SK-N-SH (cell line): ENCODE data around the gene SIT1. TPM values are rescaled to one million over a fixed set of nuclear protein-coding genes. Genes with fewer than 3 reads are reported as not detected.

Experiments used
- CTCF ChIA-PET: fragments of 300-600, 350-600 bp; formaldehyde crosslinking; extraction: SDS; loops from one replicate; lab custom pipeline; 2021; lab: Yijun Ruan, JAX
- POLR2A ChIA-PET: fragments of 350-600 bp; sonication (Branson Sonifier 250); formaldehyde crosslinking; extraction: SDS; loops from one replicate; lab custom pipeline; 2020; ENCODE audit warnings: antibody characterized with exemption, inconsistent platforms; lab: Yijun Ruan, JAX
- DNase-seq: peaks from one replicate; pipeline ENCODE4 v3.0.0; 2012
- H2AFZ ChIP-seq: fragments of 200-600 bp; sonication (generic); 2 replicates; pipeline ENCODE4 v1.8.1; 2016; ENCODE audit warnings: antibody characterized with exemption, mild to moderate bottlenecking, low read depth
- H3F3A ChIP-seq: fragments of 200-600 bp; sonication (generic); replicated peaks from 2 replicates; pipeline ENCODE3; 2016; ENCODE audit warnings: antibody characterized with exemption, mild to moderate bottlenecking; ENCODE audit not compliant: insufficient read depth
- H3K27ac ChIP-seq, 2 experiments: fragments of 200-500 bp in 1 of 2; fragments of 200-600 bp in 1 of 2; sonication (Bioruptor generic) in 1 of 2; sonication (generic), shearing (Covaris generic) in 1 of 2; 2 replicates each; pipeline versions ENCODE4 v1.5.1 to v1.6.1; 2014 to 2016; ENCODE audit warnings: low read depth in 2 of 2, inconsistent platforms in 1 of 2, low read length in 1 of 2, mild to moderate bottlenecking in 1 of 2, mixed read lengths in 1 of 2
- H3K27me3 ChIP-seq: fragments of 200-600 bp; sonication (generic), shearing (Covaris generic); 2 replicates; pipeline ENCODE4 v1.6.1; 2016; ENCODE audit warnings: mixed run types; ENCODE audit not compliant: insufficient read depth
- H3K36me3 ChIP-seq, 2 experiments: fragments of 200-500 bp in 1 of 2; fragments of 200-600 bp in 1 of 2; sonication (Bioruptor generic) in 1 of 2; sonication (generic) in 1 of 2; replicated peaks in 1 of 2; 2 replicates each; pipeline versions ENCODE3 to v1.5.1; 2014 to 2016; ENCODE audit warnings: low read length in 1 of 2, mild to moderate bottlenecking in 1 of 2; ENCODE audit not compliant: insufficient read depth in 2 of 2, control insufficient read depth in 1 of 2
- H3K4me1 ChIP-seq, 2 experiments: fragments of 200-500 bp in 1 of 2; fragments of 200-600 bp in 1 of 2; sonication (Bioruptor generic) in 1 of 2; sonication (generic), shearing (Covaris generic) in 1 of 2; 2 replicates each; pipeline versions ENCODE4 v1.5.1 to v1.6.1; 2014 to 2016; ENCODE audit warnings: low read depth in 1 of 2, low read length in 1 of 2, mixed run types in 1 of 2; ENCODE audit not compliant: insufficient read depth in 2 of 2, control insufficient read depth in 1 of 2
- H3K4me2 ChIP-seq: fragments of 200-600 bp; sonication (generic), shearing (Covaris generic); 2 replicates; pipeline ENCODE4 v1.6.1; 2017; ENCODE audit warnings: mixed run types
- H3K4me3 ChIP-seq, 2 experiments: fragments of 200-500 bp in 1 of 2; fragments of 200-600 bp in 1 of 2; sonication (Bioruptor generic) in 1 of 2; sonication (generic), shearing (Covaris generic) in 1 of 2; 2 replicates each; pipeline versions ENCODE4 v1.5.1 to v1.8.1; 2014 to 2016; ENCODE audit warnings: low read depth in 2 of 2, inconsistent platforms in 1 of 2, low read length in 1 of 2, mild to moderate bottlenecking in 1 of 2, mixed read lengths in 1 of 2, moderate library complexity in 1 of 2
- H3K79me2 ChIP-seq: fragments of 200-600 bp; sonication (generic); 2 replicates; pipeline ENCODE4 v1.8.1; 2017; ENCODE audit warnings: mild to moderate bottlenecking; ENCODE audit not compliant: insufficient read depth
- H3K9ac ChIP-seq: fragments of 200-600 bp; sonication (generic); 2 replicates; pipeline ENCODE4 v1.6.1; 2017; ENCODE audit warnings: mixed run types
- H3K9me2 ChIP-seq: fragments of 200-600 bp; sonication (generic); 2 replicates; pipeline ENCODE4 v1.6.1; 2017; ENCODE audit warnings: mixed run types
- H3K9me3 ChIP-seq: fragments of 200-600 bp; sonication (generic); 2 replicates; pipeline ENCODE4 v1.6.1; 2017; ENCODE audit warnings: mixed run types, mild to moderate bottlenecking, moderate library complexity
- H4K20me1 ChIP-seq: fragments of 200-600 bp; sonication (generic); 2 replicates; pipeline ENCODE4 v1.6.1; 2017; ENCODE audit warnings: mild to moderate bottlenecking, mixed run types; ENCODE audit not compliant: insufficient read depth
- CHD2 ChIP-seq: fragments of 150-350 bp; IDR thresholded peaks from 2 replicates; pipeline ENCODE4 v1.6.1; 2018; ENCODE audit warnings: low read length; ENCODE audit not compliant: partially characterized antibody
- ELF1 ChIP-seq: IDR thresholded peaks from 2 replicates; pipeline ENCODE4 v1.4.0; 2012
- EP300 ChIP-seq, 2 experiments: IDR thresholded peaks; 2 replicates each; pipeline versions ENCODE4 v1.4.0 to v1.6.1; 2012; ENCODE audit warnings: borderline replicate concordance in 1 of 2, low read depth in 1 of 2, low read length in 1 of 2
- FOSL2 ChIP-seq: IDR thresholded peaks from 2 replicates; pipeline ENCODE4 v1.4.0; 2012; ENCODE audit warnings: low read depth, mild to moderate bottlenecking, moderate library complexity, borderline replicate concordance
- FOXJ3 ChIP-seq: sonication (generic); formaldehyde crosslinking; IDR thresholded peaks from 2 replicates; pipeline ENCODE4 v1.5.1; 2020; ENCODE audit warnings: mild to moderate bottlenecking, missing genetic modification reagents
- FOXM1 ChIP-seq: IDR thresholded peaks from 2 replicates; pipeline ENCODE4 v1.4.0; 2012; ENCODE audit warnings: low read depth, mild to moderate bottlenecking
- GABPA ChIP-seq: IDR thresholded peaks from 2 replicates; pipeline ENCODE4 v1.4.0; 2012; ENCODE audit warnings: low read depth, mild to moderate bottlenecking
- IRF3 ChIP-seq: fragments of 150-350 bp; IDR thresholded peaks from 2 replicates; pipeline ENCODE4 v1.6.1; 2016; ENCODE audit warnings: mild to moderate bottlenecking, low read depth, low read length
- JUND ChIP-seq: IDR thresholded peaks from 2 replicates; pipeline ENCODE4 v1.4.0; 2012
- MAX ChIP-seq: IDR thresholded peaks from 2 replicates; pipeline ENCODE4 v1.4.0; 2012; ENCODE audit warnings: low read depth
- MXI1 ChIP-seq: IDR thresholded peaks from 2 replicates; pipeline ENCODE4 v1.6.1; 2012; ENCODE audit warnings: mild to moderate bottlenecking, low read depth, low read length, improper control_type of control experiment
- NFIC ChIP-seq: IDR thresholded peaks from 2 replicates; pipeline ENCODE4 v1.4.0; 2012; ENCODE audit warnings: borderline replicate concordance
- PBX3 ChIP-seq: IDR thresholded peaks from 2 replicates; pipeline ENCODE4; 2012
- RCOR1 ChIP-seq: fragments of 150-350 bp; IDR thresholded peaks from 2 replicates; pipeline ENCODE4 v1.6.1; 2017; ENCODE audit warnings: antibody characterized with exemption, low read length
- REST ChIP-seq: IDR thresholded peaks from 2 replicates; pipeline ENCODE4 v1.6.1; 2012; ENCODE audit warnings: mild to moderate bottlenecking, low read depth, low read length, moderate library complexity
- RXRA ChIP-seq: IDR thresholded peaks from 2 replicates; pipeline ENCODE4 v1.4.0; 2012; ENCODE audit warnings: low read depth, mild to moderate bottlenecking, borderline replicate concordance
- SIN3A ChIP-seq: IDR thresholded peaks from 2 replicates; pipeline ENCODE4 v1.6.1; 2012; ENCODE audit warnings: low read depth, mild to moderate bottlenecking, low read length, moderate library complexity, borderline replicate concordance
- SMC3 ChIP-seq: IDR thresholded peaks from 2 replicates; pipeline ENCODE4 v1.6.1; 2012; ENCODE audit warnings: low read depth, low read length, improper control_type of control experiment
- TAF1 ChIP-seq: IDR thresholded peaks from 2 replicates; pipeline ENCODE4 v1.6.1; 2012; ENCODE audit warnings: low read depth, mild to moderate bottlenecking, low read length, moderate library complexity, borderline replicate concordance
- TCF12 ChIP-seq: IDR thresholded peaks from 2 replicates; pipeline ENCODE4 v1.4.0; 2012
- TEAD4 ChIP-seq: IDR thresholded peaks from 2 replicates; pipeline ENCODE4 v1.4.0; 2012; ENCODE audit warnings: mild to moderate bottlenecking, borderline replicate concordance; ENCODE audit not compliant: insufficient read depth
- USF1 ChIP-seq: IDR thresholded peaks from 2 replicates; pipeline ENCODE4 v1.4.0; 2012; ENCODE audit warnings: low read depth, borderline replicate concordance
- WGBS: methylation state at CpG from one replicate; pipeline ENCODE4 v1.1.6; 2017; ENCODE audit warnings: low lambda C conversion rate; 5-methylcytosine and 5-hydroxymethylcytosine counted together
- polyA plus RNA-seq, 3 experiments: library from polyadenylated mRNA; depleted of rRNA; stranded (reverse); fragments of >200 nt; gene quantifications; 2 replicates each; pipeline ENCODE4 v1.2.3, GENCODE V29; 2012

SIT1 gene
- polyA plus RNA-seq, 1 of the 3 experiments (the other 2 are of a cell fraction) = not detected

- 0 out of 2 replicates have a peak, but pooled peaks have one; percentile 59 for TF ChIP-seq SIN3A
Measured at GRCh38 chr9:35658137-35658967, 7.6 kb upstream of the SIT1 start, which contains the start of gene CCDC107 (continued).

GRCh38 chr9:35657546-35658136 lies 6.9 kb upstream of the SIT1 start, which contains the start of gene RMRP:
Gene RMRP (minus strand): TSS chr9:35658019.
- no peaks in the 10 kb centered on the region for H4K20me1 ChIP-seq
- peak; percentile 91 for DNase-seq
- H3K4me3 ChIP-seq = peak within 1 kb of the TSS; percentile 70 to 82
- H3K79me2 ChIP-seq = peaks cover 22% of the 10 kb centered on the region
- peak within 1 kb of the TSS; percentile 97 to 98 for H3K27ac ChIP-seq
- peak within 1 kb of the TSS; percentile 80 for H3K4me2 ChIP-seq
- peaks cover 0 to 12% of the 10 kb centered on the region in 2 experiments; a peak in 1 of 4 replicates for H3K4me1 ChIP-seq
- peak within 1 kb of the TSS; percentile 88 for H3K9ac ChIP-seq
- H3K9me3 ChIP-seq = no peaks in the 10 kb centered on the region
- H3K9me2 ChIP-seq = no peaks in the 10 kb centered on the region
- H3F3A ChIP-seq = peaks cover 24% of the 10 kb centered on the region
- H3K36me3 ChIP-seq = peaks cover 0 to 11% of the 10 kb centered on the region in 2 experiments
- ChIA-PET POLR2A (interaction anchor here (1.0 to 3.8 kb wide), 6 partner anchors 11 to 75 kb away, joined by 3 to 20 read pairs (median 4); partner anchors contain the start of genes CREB3 and TLN1), CTCF (interaction anchor here (0.6 to 6.0 kb wide), 37 partner anchors 9 to 578 kb away, joined by 3 to 86 read pairs (median 4); partner anchors contain the start of genes CA9, CD72, CREB3 and FANCG)
- H3K27me3 ChIP-seq = no peaks in the 10 kb centered on the region
- 1% methylated on average over 30 of the region's 42 CpGs for WGBS
- H2AFZ ChIP-seq = peak within 1 kb of the TSS; percentile 71
- TF ChIP-seq CHD2 (peak; percentile 87), MAX (peak; percentile 99), ELF1 (peak; percentile 35; the same call in 1 of the 2 replicates), FOSL2 (peak; percentile 75), NFIC (no peak; the same call in 1 of the 2 replicates), JUND (no peak), SMC3 (no peak), RCOR1 (no peak), FOXJ3 (CRISPR knock-in tag) (no peak; the same call in 1 of the 2 replicates), REST (peak; percentile 70; the same call in 1 of the 2 replicates), EP300 (IDR thresholded peaks at IDR 0.05; ENCODE audit: borderline replicate concordance in 1 of 2, low read depth in 1 of 2, low read length in 1 of 2) (peak in 1 of 2 experiments; percentile 74; a peak in 2 of 4 replicates), RXRA (peak; percentile 12; the same call in 1 of the 2 replicates), TCF12 (peak; percentile 48), USF1 (peak; percentile 72), PBX3 (no peak), MXI1 (peak; percentile 99), FOXM1 (0 out of 2 replicates have a peak, but pooled peaks have one; percentile 16), SIN3A (peak; percentile 95), IRF3 (no peak), TEAD4 (peak; percentile 90), TAF1 (peak; percentile 63; the same call in 1 of the 2 replicates), GABPA (0 out of 2 replicates have a peak, but pooled peaks have one; percentile 15)
